H9 (cell line): ENCODE data around the gene PRKAG2. TPM values are rescaled to one million over a fixed set of nuclear protein-coding genes. Genes with fewer than 3 reads are reported as not detected.

Experiments
- DNase-seq: peaks from one replicate; pipeline ENCODE4 v3.0.0-alpha.2; 2017
- H2AFZ ChIP-seq: one replicate; pipeline ENCODE4 v1.6.1; 2013; ENCODE audit warnings: mild to moderate bottlenecking, low read length, control low read depth, moderate library complexity
- H2AK5ac ChIP-seq: 2 replicates; pipeline ENCODE4 v1.6.1; 2013; ENCODE audit warnings: low read length, control low read depth, mixed read lengths; ENCODE audit not compliant: insufficient read length
- H2BK120ac ChIP-seq: one replicate; pipeline ENCODE4 v1.6.1; 2013; ENCODE audit warnings: low read depth, mild to moderate bottlenecking, low read length, control low read depth, inconsistent platforms; ENCODE audit not compliant: poor library complexity, severe bottlenecking
- H2BK12ac ChIP-seq: 2 replicates; pipeline ENCODE4 v1.6.1; 2013; ENCODE audit warnings: low read length, control low read depth, mixed read lengths, low read depth; ENCODE audit not compliant: insufficient read length
- H2BK15ac ChIP-seq: 2 replicates; pipeline ENCODE4 v1.6.1; 2013; ENCODE audit warnings: low read depth, low read length, control low read depth
- H2BK20ac ChIP-seq: one replicate; pipeline ENCODE4 v1.6.1; 2013; ENCODE audit warnings: low read depth, mild to moderate bottlenecking, low read length, control low read depth, inconsistent platforms; ENCODE audit not compliant: poor library complexity, severe bottlenecking
- H2BK5ac ChIP-seq: 2 replicates; pipeline ENCODE4 v1.6.1; 2013; ENCODE audit warnings: low read length, control low read depth, mixed read lengths; ENCODE audit not compliant: insufficient read length
- H3K14ac ChIP-seq: 2 replicates; pipeline ENCODE4 v1.6.1; 2013; ENCODE audit warnings: low read length, control low read depth; ENCODE audit not compliant: insufficient read depth
- H3K18ac ChIP-seq: 2 replicates; pipeline ENCODE4 v1.6.1; 2013; ENCODE audit warnings: low read depth, mild to moderate bottlenecking, mixed read lengths, low read length, control low read depth; ENCODE audit not compliant: insufficient read length
- H3K23ac ChIP-seq: 2 replicates; pipeline ENCODE4 v1.6.1; 2013; ENCODE audit warnings: low read length, control low read depth, mixed read lengths, low read depth; ENCODE audit not compliant: insufficient read length
- H3K23me2 ChIP-seq: 2 replicates; pipeline ENCODE4 v1.6.1; 2013; ENCODE audit warnings: low read depth, mild to moderate bottlenecking, mixed read lengths, low read length, control low read depth; ENCODE audit not compliant: insufficient read length, poor library complexity, severe bottlenecking
- H3K27ac ChIP-seq: 2 replicates; pipeline ENCODE4 v1.5.1; 2013; ENCODE audit warnings: low read length, control low read depth, mixed read lengths, low read depth; ENCODE audit not compliant: insufficient read length
- H3K27me3 ChIP-seq: 2 replicates; pipeline ENCODE4 v1.6.1; 2013; ENCODE audit warnings: low read length, control low read depth, inconsistent platforms; ENCODE audit not compliant: insufficient read depth
- H3K4ac ChIP-seq: 2 replicates; pipeline ENCODE4 v1.6.1; 2013; ENCODE audit warnings: low read depth, mild to moderate bottlenecking, control low read depth, inconsistent platforms, low read length, moderate library complexity
- H3K4me1 ChIP-seq: 2 replicates; pipeline ENCODE4 v1.6.1; 2013; ENCODE audit warnings: low read length, control low read depth, inconsistent platforms; ENCODE audit not compliant: insufficient read depth
- H3K4me2 ChIP-seq: 2 replicates; pipeline ENCODE4 v1.6.1; 2013; ENCODE audit warnings: low read length, control low read depth, mixed read lengths; ENCODE audit not compliant: insufficient read length, insufficient read depth
- H3K56ac ChIP-seq: 2 replicates; pipeline ENCODE4 v1.6.1; 2013; ENCODE audit warnings: low read depth, mild to moderate bottlenecking, mixed read lengths, low read length, control low read depth; ENCODE audit not compliant: insufficient read length
- H3K79me1 ChIP-seq: 2 replicates; pipeline ENCODE4 v1.6.1; 2013; ENCODE audit warnings: low read depth, mild to moderate bottlenecking, moderate library complexity, low read length, control low read depth, inconsistent platforms; ENCODE audit not compliant: insufficient read depth, poor library complexity, severe bottlenecking
- H3K79me2 ChIP-seq: 2 replicates; pipeline ENCODE4 v1.6.1; 2013; ENCODE audit warnings: low read length, control low read depth, inconsistent platforms; ENCODE audit not compliant: insufficient read depth
- H3K9ac ChIP-seq: 2 replicates; pipeline ENCODE4 v1.6.1; 2013; ENCODE audit warnings: low read length, control low read depth, mixed read lengths; ENCODE audit not compliant: insufficient read length; ENCODE audit errors: extremely low read depth
- H3K9me3 ChIP-seq: one replicate; pipeline ENCODE4 v1.6.1; 2013; ENCODE audit warnings: low read depth, low read length, inconsistent platforms; ENCODE audit not compliant: control insufficient read depth
- H3T11ph ChIP-seq: one replicate; pipeline ENCODE4 v1.6.1; 2013; ENCODE audit warnings: mild to moderate bottlenecking, low read length, control low read depth, inconsistent platforms
- H4K20me1 ChIP-seq: one replicate; pipeline ENCODE4 v1.6.1; 2013; ENCODE audit not compliant: control insufficient read depth, insufficient read length, insufficient read depth
- H4K5ac ChIP-seq: 2 replicates; pipeline ENCODE4 v1.6.1; 2013; ENCODE audit warnings: low read depth, mild to moderate bottlenecking, mixed read lengths, low read length, control low read depth; ENCODE audit not compliant: insufficient read length
- H4K8ac ChIP-seq: replicated peaks from 2 replicates; pipeline ENCODE4 v1.6.1; 2013; ENCODE audit warnings: low read length, control low read depth, mixed read lengths, low read depth; ENCODE audit not compliant: insufficient read length
- H4K91ac ChIP-seq: 2 replicates; pipeline ENCODE4 v1.6.1; 2013; ENCODE audit warnings: low read depth, mild to moderate bottlenecking, moderate library complexity, mixed read lengths, low read length, control low read depth; ENCODE audit not compliant: insufficient read length
- H3K27ac Mint-ChIP-seq, 3 experiments: 2 replicates in 2 of 3; 3 replicates in 1 of 3; pipeline ENCODE4 v1.8.0; 2020 to 2021; ENCODE audit warnings: mixed read lengths in 3 of 3, mild to moderate bottlenecking in 1 of 3, moderate library complexity in 1 of 3
- H3K27me3 Mint-ChIP-seq: 2 replicates; pipeline ENCODE4 v1.8.0; 2021; ENCODE audit warnings: low read depth, mild to moderate bottlenecking, moderate library complexity, mixed read lengths
- H3K36me3 Mint-ChIP-seq, 3 experiments: 2 replicates in 2 of 3; 3 replicates in 1 of 3; pipeline ENCODE4 v1.8.0; 2020 to 2021; ENCODE audit warnings: low read depth in 3 of 3, mixed read lengths in 3 of 3; ENCODE audit not compliant: insufficient read depth in 1 of 3
- H3K4me1 Mint-ChIP-seq, 2 experiments: 2 replicates each; pipeline ENCODE4 v1.8.0; 2020; ENCODE audit warnings: mixed read lengths in 2 of 2
- H3K4me3 Mint-ChIP-seq, 2 experiments: 2 replicates in 1 of 2; 3 replicates in 1 of 2; pipeline ENCODE4 v1.8.0; 2020 to 2021; ENCODE audit warnings: mild to moderate bottlenecking in 2 of 2, mixed read lengths in 2 of 2, moderate library complexity in 1 of 2
- H3K9me3 Mint-ChIP-seq, 2 experiments: 2 replicates in 1 of 2; 3 replicates in 1 of 2; pipeline ENCODE4 v1.8.0; 2020; ENCODE audit warnings: mild to moderate bottlenecking in 2 of 2, mixed read lengths in 2 of 2, moderate library complexity in 1 of 2
- CTCF ChIP-seq: fragments of 200-600 bp; sonication (generic); conservative IDR thresholded peaks from 3 replicates; pipeline ENCODE4 v1.8.0; 2021; ENCODE audit warnings: antibody characterized with exemption, mild to moderate bottlenecking
- WGBS: extraction: QIAGEN DNeasy Blood & Tissue Kit; methylation state at CpG from one replicate; pipeline ENCODE4 v1.1.7; 2013; ENCODE audit warnings: missing lambda C conversion rate, low lambda C conversion rate, mixed read lengths; ENCODE audit not compliant: insufficient read length; ENCODE audit errors: extremely low coverage; 5-methylcytosine and 5-hydroxymethylcytosine counted together
- total RNA-seq: library from RNA; stranded (reverse); gene quantifications from 2 replicates; pipeline ENCODE4 v1.2.1, GENCODE V29; 2021

PRKAG2 gene
- total RNA-seq, 1 experiment from 2014 or later: 11.8 TPM

DNA sequence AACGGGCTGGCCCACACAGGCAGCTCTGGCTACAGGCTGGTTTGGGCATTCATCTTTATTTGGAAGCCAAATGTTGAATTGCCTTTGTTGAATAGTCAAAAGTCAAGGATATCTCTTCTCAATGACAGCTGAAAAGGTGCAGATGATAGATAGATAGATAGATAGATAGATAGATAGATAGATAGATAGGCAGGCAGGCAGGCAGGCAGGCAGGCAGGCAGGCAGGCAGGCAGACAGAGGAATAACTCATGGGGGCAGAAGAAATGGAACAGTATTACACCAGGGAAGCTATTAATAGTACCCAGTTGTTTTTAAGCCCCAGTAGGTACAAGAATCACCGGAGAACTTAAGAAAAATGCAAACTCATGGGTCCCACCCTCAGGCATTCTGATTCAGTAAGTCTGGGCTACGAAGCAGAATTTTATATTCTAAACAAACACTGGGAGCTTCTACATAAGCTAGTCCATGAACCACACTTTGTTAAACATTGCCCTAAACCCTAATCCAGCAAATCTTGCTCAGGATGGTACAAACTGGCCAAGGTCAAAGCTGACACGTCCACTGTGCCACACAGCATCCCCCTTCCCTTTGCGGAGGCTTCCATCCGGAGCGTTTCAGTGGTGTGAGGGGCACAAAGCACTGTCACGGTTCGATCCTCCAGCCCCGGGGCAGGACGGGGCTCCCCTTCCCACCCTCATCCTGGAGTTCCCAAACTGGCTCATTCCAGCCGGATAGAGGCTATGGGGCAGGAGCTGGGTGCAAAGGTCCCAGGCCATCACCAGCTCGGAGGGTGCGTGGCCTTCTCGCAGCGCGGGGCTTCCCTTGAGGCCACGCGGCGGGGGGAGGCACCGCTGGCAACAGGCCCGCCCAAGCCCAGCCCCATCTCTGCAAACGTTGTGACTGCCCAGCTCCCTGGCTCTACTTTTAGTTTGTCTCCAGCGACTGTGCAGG lies 6.7 kb downstream of the PRKAG2 start:
- H3K4me3 Mint-ChIP-seq: no peak overlapping the region
- H3K14ac ChIP-seq: no peak overlapping the region
- no peak overlapping the region for H2BK120ac ChIP-seq
- H2BK12ac ChIP-seq: no peak overlapping the region
- no peaks in the 10 kb centered on the region for H3K9me3 ChIP-seq
- H3T11ph ChIP-seq: no peak overlapping the region
- H3K9me3 Mint-ChIP-seq: no peaks in the 10 kb centered on the region
- no peak overlapping the region for H4K5ac ChIP-seq
- peaks cover 36% of the 10 kb centered on the region for H3K27me3 Mint-ChIP-seq
- H2BK15ac ChIP-seq: no peak overlapping the region
- no peak overlapping the region for H4K8ac ChIP-seq
- no peak overlapping the region for H2BK20ac ChIP-seq
- no peak overlapping the region for H3K27ac Mint-ChIP-seq
- peaks cover 23 to 29% of the 10 kb centered on the region in 2 experiments for H3K4me1 Mint-ChIP-seq
- H2AFZ ChIP-seq: no peak overlapping the region
- no peak overlapping the region for H3K9ac ChIP-seq
- H3K4ac ChIP-seq: no peak overlapping the region
- peaks cover 3% of the 10 kb centered on the region for H3K23me2 ChIP-seq
- no peak overlapping the region for H4K91ac ChIP-seq
- peaks cover 2% of the 10 kb centered on the region; the same call in 1 of the 2 replicates for H3K4me1 ChIP-seq
- H3K56ac ChIP-seq: no peak overlapping the region
- no peak overlapping the region for H3K18ac ChIP-seq
- WGBS: no CpG with 5 or more reads among the region's 24 CpGs
- no peak for TF ChIP-seq CTCF
- no peak overlapping the region for H3K4me2 ChIP-seq
- H3K27ac ChIP-seq: no peak overlapping the region
- no peaks in the 10 kb centered on the region for H3K27me3 ChIP-seq
- H2AK5ac ChIP-seq: no peak overlapping the region
- H2BK5ac ChIP-seq: no peak overlapping the region
- H3K23ac ChIP-seq: no peak overlapping the region
- H3K79me2 ChIP-seq: no peaks in the 10 kb centered on the region
- DNase-seq: no peak
- H3K79me1 ChIP-seq: no peaks in the 10 kb centered on the region
- no peaks in the 10 kb centered on the region for H3K36me3 Mint-ChIP-seq
- H4K20me1 ChIP-seq: no peaks in the 10 kb centered on the region
